ENCODE data around the gene PLXDC2. TPM values are rescaled to one million over a fixed set of nuclear protein-coding genes. Genes with fewer than 3 reads are reported as not detected.

Gene PLXDC2
- total RNA-seq, 1 donor from 2014 or later = 143 TPM

DNA sequence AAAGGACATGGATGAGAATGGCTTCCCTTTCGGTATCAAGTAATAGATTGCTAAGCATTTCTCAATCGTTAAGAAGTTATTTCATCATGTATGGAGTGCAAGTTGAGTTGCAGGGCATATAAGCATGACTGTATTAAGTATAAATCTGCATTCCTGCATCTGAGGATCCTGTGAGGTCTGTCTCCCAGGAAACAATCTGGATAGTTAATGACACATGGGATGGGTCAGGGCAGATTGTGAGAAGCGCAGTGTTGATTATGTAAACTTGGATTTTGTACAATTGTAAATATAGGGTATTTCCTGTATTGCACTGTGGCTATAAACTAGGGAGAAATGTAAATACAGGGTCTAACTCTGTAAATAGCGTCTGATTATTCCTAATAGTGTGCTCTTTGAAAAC lies 102.6 kb downstream of the PLXDC2 start:
- DNase-seq = no peak
- no peaks in the 10 kb centered on the region for H3K27me3 ChIP-seq (ENCODE audit: low read depth)
- no peak for ATAC-seq
- peaks cover 11% of the 10 kb centered on the region for H3K9me3 ChIP-seq
- H3K36me3 ChIP-seq = no peaks in the 10 kb centered on the region
- TF ChIP-seq, protein P1, sequence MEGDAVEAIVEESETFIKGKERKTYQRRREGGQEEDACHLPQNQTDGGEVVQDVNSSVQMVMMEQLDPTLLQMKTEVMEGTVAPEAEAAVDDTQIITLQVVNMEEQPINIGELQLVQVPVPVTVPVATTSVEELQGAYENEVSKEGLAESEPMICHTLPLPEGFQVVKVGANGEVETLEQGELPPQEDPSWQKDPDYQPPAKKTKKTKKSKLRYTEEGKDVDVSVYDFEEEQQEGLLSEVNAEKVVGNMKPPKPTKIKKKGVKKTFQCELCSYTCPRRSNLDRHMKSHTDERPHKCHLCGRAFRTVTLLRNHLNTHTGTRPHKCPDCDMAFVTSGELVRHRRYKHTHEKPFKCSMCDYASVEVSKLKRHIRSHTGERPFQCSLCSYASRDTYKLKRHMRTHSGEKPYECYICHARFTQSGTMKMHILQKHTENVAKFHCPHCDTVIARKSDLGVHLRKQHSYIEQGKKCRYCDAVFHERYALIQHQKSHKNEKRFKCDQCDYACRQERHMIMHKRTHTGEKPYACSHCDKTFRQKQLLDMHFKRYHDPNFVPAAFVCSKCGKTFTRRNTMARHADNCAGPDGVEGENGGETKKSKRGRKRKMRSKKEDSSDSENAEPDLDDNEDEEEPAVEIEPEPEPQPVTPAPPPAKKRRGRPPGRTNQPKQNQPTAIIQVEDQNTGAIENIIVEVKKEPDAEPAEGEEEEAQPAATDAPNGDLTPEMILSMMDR (IDR thresholded peaks at IDR 0.05) = no peak
- no peak overlapping the region for H3K27ac ChIP-seq
- no peak overlapping the region for H3K4me3 ChIP-seq
- peaks cover 44% of the 10 kb centered on the region for H3K4me1 ChIP-seq
- intact Hi-C loops (cut with DNase I) = no loop called here

DNA sequence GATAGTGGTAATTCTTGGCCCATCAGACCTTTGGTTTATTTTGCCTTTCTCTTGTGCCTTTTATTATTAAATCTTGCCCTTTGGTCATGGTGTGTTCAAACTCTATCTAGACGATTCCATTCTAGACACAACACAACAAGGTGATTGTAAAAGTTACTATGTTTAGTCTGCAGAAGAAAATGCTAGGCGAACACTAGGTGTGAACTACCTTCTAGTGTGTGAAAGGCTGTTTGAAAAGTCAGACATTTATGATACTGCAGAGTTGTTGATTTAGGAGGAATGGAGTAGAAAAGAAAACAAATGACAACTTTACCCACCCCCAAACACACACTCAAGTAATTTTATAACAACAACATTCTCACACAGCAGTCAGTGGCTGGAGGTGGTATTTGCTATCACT lies 103.4 kb downstream of the PLXDC2 start:
- intact Hi-C loops (cut with DNase I) = no loop called here
- Histone ChIP-seq H3K27ac (no peak overlapping the region), H3K36me3 (no peaks in the 10 kb centered on the region), H3K9me3 (peaks cover 8% of the 10 kb centered on the region), H3K4me3 (no peak overlapping the region), H3K27me3 (ENCODE audit: low read depth) (no peaks in the 10 kb centered on the region), H3K4me1 (peaks cover 44% of the 10 kb centered on the region)
- DNase-seq (no peak), ATAC-seq (no peak)
- TF ChIP-seq, protein P1 (IDR thresholded peaks at IDR 0.05) = no peak

DNA sequence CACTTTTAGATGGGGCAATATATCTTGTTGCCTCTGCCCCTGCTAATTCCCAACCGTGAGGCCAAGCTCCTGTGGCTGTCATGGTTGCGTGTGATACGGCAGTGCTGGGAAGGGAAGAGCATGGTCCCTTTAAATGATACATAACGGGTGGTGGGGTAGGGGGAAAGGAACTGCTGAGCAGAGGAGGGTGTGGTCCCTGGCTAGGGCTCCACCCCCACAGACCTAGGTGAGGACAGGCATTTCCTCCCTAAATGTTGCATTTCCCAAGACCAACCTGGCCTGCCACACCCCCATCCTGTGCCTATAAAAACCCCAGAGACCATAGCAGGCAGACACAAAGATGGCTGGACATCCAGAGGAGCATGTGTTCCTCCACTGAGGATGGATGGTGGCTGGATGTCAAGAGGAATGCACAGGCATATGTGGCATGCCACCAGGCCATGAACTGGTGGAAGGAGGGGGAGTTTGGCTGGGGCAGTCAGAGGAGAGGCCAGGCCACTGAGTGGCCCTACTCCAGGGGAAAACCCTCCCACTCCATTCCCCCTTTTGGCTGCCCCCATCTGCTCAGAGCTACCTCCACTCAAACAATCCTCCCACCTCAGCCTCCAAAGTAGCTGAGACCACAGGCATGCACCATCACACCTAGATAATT lies 104.0 kb downstream of the PLXDC2 start:
- no peak for DNase-seq
- H3K27ac ChIP-seq = no peak overlapping the region
- H3K36me3 ChIP-seq = no peaks in the 10 kb centered on the region
- no peak overlapping the region for H3K4me3 ChIP-seq
- no peaks in the 10 kb centered on the region for H3K27me3 ChIP-seq (ENCODE audit: low read depth)
- peaks cover 3% of the 10 kb centered on the region for H3K9me3 ChIP-seq
- intact Hi-C loops (cut with DNase I) = no loop called here
- H3K4me1 ChIP-seq = peaks cover 44% of the 10 kb centered on the region
- TF ChIP-seq, protein P1 (IDR thresholded peaks at IDR 0.05) = no peak
- no peak for ATAC-seq

GRCh38 chr10:19921300-19922140 lies 105.3 kb downstream of the PLXDC2 start:
- Histone ChIP-seq H3K9me3 (no peaks in the 10 kb centered on the region), H3K27ac (peak overlapping the region; percentile 46), H3K27me3 (ENCODE audit: low read depth) (no peaks in the 10 kb centered on the region), H3K4me1 (peaks cover 44% of the 10 kb centered on the region), H3K36me3 (no peaks in the 10 kb centered on the region), H3K4me3 (no peak overlapping the region)
- ATAC-seq (peak in 1 of 2 donors; percentile 37), DNase-seq (no peak)
- intact Hi-C loops (cut with DNase I) = no loop called here
- TF ChIP-seq, protein P1 (IDR thresholded peaks at IDR 0.05) = no peak

GRCh38 chr10:19922236-19922963 lies 106.2 kb downstream of the PLXDC2 start:
- peak; percentile 26 to 42 for ATAC-seq
- Histone ChIP-seq H3K36me3 (no peaks in the 10 kb centered on the region), H3K4me3 (no peak overlapping the region), H3K4me1 (peaks cover 44% of the 10 kb centered on the region), H3K27ac (peak overlapping the region; percentile 46), H3K27me3 (ENCODE audit: low read depth) (no peaks in the 10 kb centered on the region), H3K9me3 (no peaks in the 10 kb centered on the region)
- no peak for DNase-seq
- intact Hi-C loops (cut with DNase I) = no loop called here
- TF ChIP-seq, protein P1 (IDR thresholded peaks at IDR 0.05) = no peak

Data from lower lobe of right lung (tissue), 2 donors.